ENCODE results near the gene ZNF277. TPM values are rescaled to one million over a fixed set of nuclear protein-coding genes. Genes with fewer than 3 reads are reported as not detected.
A peak's percentile ranks its signal among the peaks of the same experiment; 100 is the strongest.

Gene ZNF277
- polyA plus RNA-seq, 3 donors = 36.2 to 43.3 (median 38.6) TPM

- no peak for DNase-seq (ENCODE audit: extremely low read depth in 1 of 11, low read depth in 9 of 11, low spot score in 4 of 11)
These were observed 154.7 kb downstream of the ZNF277 start for GRCh38 chr7:112361154-112361553.

- no peak for DNase-seq (ENCODE audit: extremely low read depth in 1 of 11, low read depth in 9 of 11, low spot score in 4 of 11)
These were observed 155.7 kb downstream of the ZNF277 start for GRCh38 chr7:112362053-112362650.

- peak in 1 of 11 donors; percentile 20 for DNase-seq (ENCODE audit: extremely low read depth in 1 of 11, low read depth in 9 of 11, low spot score in 4 of 11)
These were observed 156.2 kb downstream of the ZNF277 start for GRCh38 chr7:112362731-112363131.

GRCh38 chr7:112364388-112364787 lies 157.9 kb downstream of the ZNF277 start:
- no peak for DNase-seq (ENCODE audit: extremely low read depth in 1 of 11, low read depth in 9 of 11, low spot score in 4 of 11)

- no peak for DNase-seq (ENCODE audit: extremely low read depth in 1 of 11, low read depth in 9 of 11, low spot score in 4 of 11)
These were observed 159.1 kb downstream of the ZNF277 start for GRCh38 chr7:112365551-112365950.

- no peak for DNase-seq (ENCODE audit: extremely low read depth in 1 of 11, low read depth in 9 of 11, low spot score in 4 of 11)
These were observed 160.4 kb downstream of the ZNF277 start for GRCh38 chr7:112366886-112367285.

- DNase-seq (ENCODE audit: extremely low read depth in 1 of 11, low read depth in 9 of 11, low spot score in 4 of 11) = no peak
These were observed 163.9 kb downstream of the ZNF277 start for GRCh38 chr7:112370436-112370835.

GRCh38 chr7:112371701-112372100 lies 165.2 kb downstream of the ZNF277 start:
- DNase-seq (ENCODE audit: extremely low read depth in 1 of 11, low read depth in 9 of 11, low spot score in 4 of 11) = no peak

GRCh38 chr7:112372101-112372500 lies 165.6 kb downstream of the ZNF277 start:
- no peak for DNase-seq (ENCODE audit: extremely low read depth in 1 of 11, low read depth in 9 of 11, low spot score in 4 of 11)

GRCh38 chr7:112377593-112377992 lies 171.1 kb downstream of the ZNF277 start:
- DNase-seq (ENCODE audit: extremely low read depth in 1 of 11, low read depth in 9 of 11, low spot score in 4 of 11) = no peak

GRCh38 chr7:112381311-112382091 lies 175.0 kb downstream of the ZNF277 start:
- no peak for DNase-seq (ENCODE audit: extremely low read depth in 1 of 11, low read depth in 9 of 11, low spot score in 4 of 11)

- peak in 2 of 11 donors; percentile 19 to 46 for DNase-seq (ENCODE audit: extremely low read depth in 1 of 11, low read depth in 9 of 11, low spot score in 4 of 11)
These were observed 177.3 kb downstream of the ZNF277 start for GRCh38 chr7:112383671-112384417.

- DNase-seq (ENCODE audit: extremely low read depth in 1 of 11, low read depth in 9 of 11, low spot score in 4 of 11) = no peak
These were observed 179.0 kb downstream of the ZNF277 start for GRCh38 chr7:112385516-112385915.

- peak in 6 of 11 donors; percentile 11 to 67 (median 52) for DNase-seq (ENCODE audit: extremely low read depth in 1 of 11, low read depth in 9 of 11, low spot score in 4 of 11)
These were observed 180.1 kb downstream of the ZNF277 start for GRCh38 chr7:112386619-112387018.

- DNase-seq (ENCODE audit: extremely low read depth in 1 of 11, low read depth in 9 of 11, low spot score in 4 of 11) = no peak
These were observed 183.7 kb downstream of the ZNF277 start for GRCh38 chr7:112390167-112390566.

GRCh38 chr7:112391079-112391821 lies 184.8 kb downstream of the ZNF277 start:
- DNase-seq (ENCODE audit: extremely low read depth in 1 of 11, low read depth in 9 of 11, low spot score in 4 of 11) = peak in 5 of 11 donors; percentile 24 to 54 (median 41)

GRCh38 chr7:112391841-112392286 lies 185.4 kb downstream of the ZNF277 start:
- peak in 6 of 11 donors; percentile 26 to 50 (median 34) for DNase-seq (ENCODE audit: extremely low read depth in 1 of 11, low read depth in 9 of 11, low spot score in 4 of 11)
